ENCODE data around the gene FAM20A. TPM values are rescaled to one million over a fixed set of nuclear protein-coding genes. Genes with fewer than 3 reads are reported as not detected.
A peak's percentile ranks its signal among the peaks of the same experiment; 100 is the strongest.

FAM20A gene
- total and polyA plus RNA-seq, 5 experiments from 2014 or later = 0.11 to 0.20 TPM; not detected in 3

- H3K4me3 Mint-ChIP-seq = no peak overlapping the region
- peaks cover 0 to 10% (median 0%) of the 10 kb centered on the region in 9 donors for H3K9me3 Mint-ChIP-seq
- no peaks in the 10 kb centered on the region for H3K4me1 Mint-ChIP-seq
- DNase-seq (no peak), ATAC-seq (no peak)
- peaks cover 0 to 9% (median 0%) of the 10 kb centered on the region in 3 donors for H3K36me3 Mint-ChIP-seq
- peaks cover 15 to 45% (median 29%) of the 10 kb centered on the region in 5 donors for H3K27me3 Mint-ChIP-seq
- POLR2A ChIA-PET = no interaction called here
- no peak overlapping the region for H3K27ac Mint-ChIP-seq
Measured at GRCh38 chr17:68622423-68622822, 21.3 kb upstream of the FAM20A start.

- Mint-ChIP-seq H3K36me3 (peaks cover 0 to 9% (median 0%) of the 10 kb centered on the region in 3 donors), H3K27ac (no peak overlapping the region), H3K9me3 (peaks cover 0 to 10% (median 0%) of the 10 kb centered on the region in 9 donors), H3K4me3 (no peak overlapping the region), H3K27me3 (peaks cover 14 to 35% (median 28%) of the 10 kb centered on the region in 5 donors), H3K4me1 (no peaks in the 10 kb centered on the region)
- DNase-seq (no peak), ATAC-seq (no peak)
- POLR2A ChIA-PET = no interaction called here
Measured at GRCh38 chr17:68621065-68621464, 19.9 kb upstream of the FAM20A start.

DNA sequence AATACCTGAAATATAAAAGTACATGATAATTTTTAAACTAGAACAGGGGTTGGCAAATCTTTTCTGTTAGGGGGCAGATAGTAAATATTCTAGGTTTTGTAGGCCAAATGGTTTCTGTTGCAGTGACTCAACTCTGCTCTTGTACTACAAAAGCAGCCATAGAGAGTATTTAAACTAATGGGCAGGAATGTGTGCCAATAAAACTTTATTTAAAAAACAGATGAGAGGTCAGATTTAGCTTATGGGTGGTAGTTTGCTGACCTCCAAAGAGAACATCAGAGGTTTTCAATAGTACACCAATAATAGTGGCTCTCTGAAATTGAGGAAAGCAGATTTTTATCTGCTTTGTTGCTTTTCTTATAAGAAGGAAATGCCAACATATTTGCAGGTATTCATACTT is 15.2 kb upstream of the FAM20A start:
- peaks cover 0 to 10% (median 2%) of the 10 kb centered on the region in 9 donors for H3K9me3 Mint-ChIP-seq
- peaks cover 0 to 9% (median 0%) of the 10 kb centered on the region in 3 donors for H3K36me3 Mint-ChIP-seq
- POLR2A ChIA-PET = no interaction called here
- H3K4me1 Mint-ChIP-seq = no peaks in the 10 kb centered on the region
- DNase-seq (no peak), ATAC-seq (no peak)
- H3K27ac Mint-ChIP-seq = no peak overlapping the region
- peaks cover 17 to 58% (median 36%) of the 10 kb centered on the region in 5 donors for H3K27me3 Mint-ChIP-seq
- no peak overlapping the region for H3K4me3 Mint-ChIP-seq

DNA sequence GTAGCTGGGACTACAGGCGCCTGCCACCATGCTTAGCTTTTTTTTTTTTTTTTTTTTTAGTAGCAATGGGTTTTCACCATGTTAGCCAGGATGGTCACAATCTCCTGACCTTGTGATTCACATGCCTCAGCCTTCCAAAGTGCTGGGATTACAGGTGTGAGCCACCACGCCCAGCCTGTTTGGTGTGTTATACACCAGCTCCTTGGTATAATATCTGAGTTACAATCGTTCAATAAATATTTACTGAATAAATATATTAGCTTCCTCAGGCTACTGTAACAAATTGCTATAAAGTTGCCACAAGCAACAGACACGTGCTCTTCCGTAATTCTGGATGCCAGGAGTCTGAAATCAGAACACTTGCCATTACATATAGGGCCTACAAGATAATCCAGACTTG is 13.6 kb upstream of the FAM20A start:
- no peak overlapping the region for H3K27ac Mint-ChIP-seq
- peaks cover 12 to 45% (median 28%) of the 10 kb centered on the region in 5 donors for H3K27me3 Mint-ChIP-seq
- POLR2A ChIA-PET = no interaction called here
- no peak overlapping the region for H3K4me3 Mint-ChIP-seq
- peaks cover 0 to 23% (median 10%) of the 10 kb centered on the region in 9 donors for H3K9me3 Mint-ChIP-seq
- peaks cover 0 to 18% (median 12%) of the 10 kb centered on the region in 3 donors for H3K36me3 Mint-ChIP-seq
- no peaks in the 10 kb centered on the region for H3K4me1 Mint-ChIP-seq
- no peak for DNase-seq
- ATAC-seq = no peak

DNA sequence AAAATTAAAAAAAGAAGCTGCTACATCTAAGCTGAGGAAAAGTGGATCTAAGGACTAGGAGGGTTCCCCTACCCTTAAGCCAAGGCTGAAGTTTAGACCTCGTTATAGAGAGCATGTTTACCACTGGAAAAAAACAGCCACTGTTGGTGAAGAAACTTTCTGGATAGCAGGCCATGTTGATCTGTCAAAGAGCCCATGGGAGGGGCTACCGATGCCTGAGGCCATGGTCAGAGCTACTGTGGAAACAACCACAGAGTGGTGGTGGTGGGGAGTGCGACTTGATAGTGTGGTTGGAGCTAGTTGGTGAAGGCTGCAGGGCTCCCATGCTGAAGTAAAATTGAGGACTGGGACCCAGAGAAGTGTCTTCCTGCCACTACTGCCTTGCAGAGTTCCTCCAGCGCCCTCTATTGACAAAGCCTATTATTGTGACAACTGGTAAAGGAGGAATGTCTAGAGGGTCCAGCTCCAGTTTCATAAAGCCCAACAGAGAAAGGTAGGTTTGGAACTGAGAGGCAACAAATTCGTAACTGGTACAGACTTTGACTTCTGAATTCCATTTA is 12.7 kb upstream of the FAM20A start:
- Mint-ChIP-seq H3K27ac (peak overlapping the region in 1 of 10 donors; percentile 40), H3K36me3 (peaks cover 0 to 22% (median 13%) of the 10 kb centered on the region in 3 donors), H3K27me3 (peaks cover 8 to 36% (median 21%) of the 10 kb centered on the region in 5 donors), H3K4me1 (no peaks in the 10 kb centered on the region), H3K9me3 (peaks cover 0 to 32% (median 16%) of the 10 kb centered on the region in 9 donors), H3K4me3 (no peak overlapping the region)
- DNase-seq (peak in 4 of 10 donors; percentile 1 to 36 (median 9)), ATAC-seq (no peak)
- POLR2A ChIA-PET = no interaction called here

- peaks cover 3 to 27% (median 15%) of the 10 kb centered on the region in 5 donors for H3K27me3 Mint-ChIP-seq
- H3K36me3 Mint-ChIP-seq = peaks cover 0 to 21% (median 14%) of the 10 kb centered on the region in 3 donors
- POLR2A ChIA-PET = no interaction called here
- H3K9me3 Mint-ChIP-seq = peaks cover 0 to 40% (median 19%) of the 10 kb centered on the region in 9 donors
- ATAC-seq (no peak), DNase-seq (no peak)
- H3K27ac Mint-ChIP-seq = no peak overlapping the region
- H3K4me3 Mint-ChIP-seq = no peak overlapping the region
- H3K4me1 Mint-ChIP-seq = no peaks in the 10 kb centered on the region
Measured at GRCh38 chr17:68612923-68613292, 11.7 kb upstream of the FAM20A start.

GRCh38 chr17:68612209-68612922 is 11.2 kb upstream of the FAM20A start:
- Mint-ChIP-seq H3K4me1 (no peaks in the 10 kb centered on the region), H3K27me3 (peaks cover 3 to 27% (median 10%) of the 10 kb centered on the region in 5 donors), H3K36me3 (peaks cover 0 to 27% (median 19%) of the 10 kb centered on the region in 3 donors), H3K4me3 (no peak overlapping the region), H3K9me3 (peaks cover 0 to 45% (median 24%) of the 10 kb centered on the region in 9 donors), H3K27ac (no peak overlapping the region)
- ATAC-seq = no peak
- DNase-seq = no peak
- POLR2A ChIA-PET = no interaction called here

GRCh38 chr17:68611353-68612208 is 10.4 kb upstream of the FAM20A start:
- H3K27me3 Mint-ChIP-seq = peaks cover 3 to 34% (median 7%) of the 10 kb centered on the region in 5 donors
- POLR2A ChIA-PET = no interaction called here
- no peak overlapping the region for H3K27ac Mint-ChIP-seq
- H3K9me3 Mint-ChIP-seq = peaks cover 0 to 52% (median 31%) of the 10 kb centered on the region in 9 donors
- H3K4me1 Mint-ChIP-seq = no peaks in the 10 kb centered on the region
- peaks cover 0 to 33% (median 19%) of the 10 kb centered on the region in 3 donors for H3K36me3 Mint-ChIP-seq
- ATAC-seq (no peak), DNase-seq (no peak)
- H3K4me3 Mint-ChIP-seq = no peak overlapping the region

DNA sequence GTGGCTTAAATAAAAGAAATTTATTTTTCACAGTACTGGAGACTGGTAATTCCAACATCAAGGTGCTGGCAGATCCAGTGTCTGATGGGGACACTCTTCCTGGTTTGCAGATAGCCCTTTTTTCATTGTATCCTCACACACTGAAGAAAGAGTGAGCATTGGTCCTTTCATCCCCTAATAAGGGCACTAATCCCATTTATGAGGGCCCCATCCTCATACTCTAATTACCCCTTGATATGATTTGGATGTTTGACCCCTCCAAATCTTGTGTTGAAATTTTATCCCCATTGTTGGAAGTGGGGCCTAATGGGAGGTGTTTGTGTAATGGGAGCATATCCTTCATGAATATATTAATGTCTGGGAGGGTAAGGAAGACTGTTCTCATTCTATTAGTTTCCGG is 9.4 kb upstream of the FAM20A start:
- Mint-ChIP-seq H3K4me1 (no peaks in the 10 kb centered on the region), H3K4me3 (no peak overlapping the region), H3K9me3 (peaks cover 0 to 52% (median 31%) of the 10 kb centered on the region in 9 donors), H3K27ac (no peak overlapping the region), H3K36me3 (peaks cover 0 to 33% (median 19%) of the 10 kb centered on the region in 3 donors), H3K27me3 (peaks cover 5 to 39% (median 10%) of the 10 kb centered on the region in 5 donors)
- DNase-seq = no peak
- ATAC-seq = no peak
- POLR2A ChIA-PET = no interaction called here

DNA sequence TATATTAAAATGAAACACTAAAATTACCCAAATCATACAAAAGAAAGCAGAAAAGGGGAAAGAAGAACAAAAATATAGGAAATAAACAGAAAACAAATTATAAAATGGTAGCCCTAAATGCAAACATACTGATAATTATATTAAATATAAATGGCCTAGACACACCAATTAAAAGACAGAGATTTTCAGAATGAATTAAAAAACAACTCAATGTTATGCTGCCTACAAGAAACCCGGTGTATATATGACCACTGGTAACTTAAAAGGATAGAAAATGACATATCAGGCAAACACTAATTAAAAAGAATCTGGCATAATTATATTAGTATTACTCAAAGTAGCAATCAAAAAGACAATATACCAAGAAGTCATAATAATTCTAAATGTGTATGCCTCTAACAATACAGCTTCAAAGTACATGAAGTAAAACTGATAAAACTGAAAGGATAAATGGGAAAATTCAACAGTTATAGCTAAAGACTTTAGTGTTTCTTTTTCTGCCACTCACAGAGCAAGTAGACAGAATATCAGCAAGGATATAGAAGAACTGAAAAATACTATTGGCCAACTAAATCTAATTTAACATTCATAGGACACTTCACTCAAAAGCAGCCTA is 7.5 kb upstream of the FAM20A start:
- no peak overlapping the region for H3K4me3 Mint-ChIP-seq
- no peaks in the 10 kb centered on the region for H3K4me1 Mint-ChIP-seq

GRCh38 chr17:68606451-68607307 is 5.5 kb upstream of the FAM20A start:
- H3K27ac Mint-ChIP-seq = no peak overlapping the region
- no peak for DNase-seq
- H3K4me1 Mint-ChIP-seq = peaks cover 0 to 6% (median 2%) of the 10 kb centered on the region in 4 donors
- H3K9me3 Mint-ChIP-seq = peaks cover 0 to 47% (median 31%) of the 10 kb centered on the region in 9 donors
- no peak for ATAC-seq
- peaks cover 25 to 57% (median 30%) of the 10 kb centered on the region in 5 donors for H3K27me3 Mint-ChIP-seq
- H3K36me3 Mint-ChIP-seq = peaks cover 0 to 33% (median 19%) of the 10 kb centered on the region in 3 donors
- H3K4me3 Mint-ChIP-seq = no peak overlapping the region
- POLR2A ChIA-PET = no interaction called here

More for the DNA sequence above, 7.5 kb upstream of the FAM20A start:
- H3K27ac Mint-ChIP-seq = no peak overlapping the region
- peaks cover 0 to 48% (median 31%) of the 10 kb centered on the region in 9 donors for H3K9me3 Mint-ChIP-seq
- no peak for DNase-seq
- POLR2A ChIA-PET = no interaction called here
- no peak for ATAC-seq
- H3K27me3 Mint-ChIP-seq = peaks cover 7 to 50% (median 15%) of the 10 kb centered on the region in 5 donors
- peaks cover 0 to 33% (median 19%) of the 10 kb centered on the region in 3 donors for H3K36me3 Mint-ChIP-seq

Measured in naive thymus-derived CD8-positive, alpha-beta T cell (primary cell).